Astrocyte of the hippocampus (primary cell): ENCODE data around the gene WIPF3.

Experiments used
- DNase-seq: peaks from one replicate; pipeline ENCODE4 v3.0.0; 2011; ENCODE audit warnings: low read depth, low spot score

The WIPF3 gene

DNA sequence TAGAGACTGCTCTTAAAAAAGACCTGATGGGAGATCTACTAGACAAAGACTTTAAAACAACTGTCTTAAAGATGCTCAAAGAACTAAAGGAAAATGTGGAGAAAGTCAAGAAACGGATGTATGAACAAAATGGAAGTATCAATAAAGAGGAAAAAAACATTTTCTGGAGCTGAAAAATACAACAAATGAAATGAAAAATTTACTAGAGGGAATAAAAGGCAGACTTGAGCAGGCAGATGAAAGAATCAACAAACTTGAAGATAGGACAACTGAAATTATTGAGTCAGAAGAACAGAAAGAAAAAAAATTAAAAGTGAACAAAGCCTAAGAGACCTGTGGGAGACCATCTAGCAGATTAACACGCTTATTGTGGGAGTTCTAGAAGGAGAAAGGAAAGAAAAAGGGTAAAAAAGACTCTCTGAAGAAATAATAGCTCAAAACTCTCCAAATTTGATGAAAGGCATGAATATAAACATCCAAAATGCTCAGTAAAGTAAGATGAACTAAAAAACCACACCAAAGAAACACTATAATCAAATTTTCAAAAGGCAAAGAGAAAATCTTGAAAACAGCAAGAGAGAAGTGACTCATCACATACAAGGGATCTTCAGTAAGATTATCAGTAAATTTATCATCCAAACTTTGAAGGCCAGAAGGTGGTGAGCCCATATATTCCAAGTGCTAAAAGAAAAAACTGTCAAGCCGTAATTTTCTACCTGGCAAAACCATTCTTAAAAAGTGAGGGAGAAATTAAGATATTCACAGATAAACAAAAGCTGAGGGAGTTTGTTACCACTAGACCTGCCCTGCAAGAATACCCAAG is 100.1 kb downstream of the WIPF3 start:
- no peak for DNase-seq

DNA sequence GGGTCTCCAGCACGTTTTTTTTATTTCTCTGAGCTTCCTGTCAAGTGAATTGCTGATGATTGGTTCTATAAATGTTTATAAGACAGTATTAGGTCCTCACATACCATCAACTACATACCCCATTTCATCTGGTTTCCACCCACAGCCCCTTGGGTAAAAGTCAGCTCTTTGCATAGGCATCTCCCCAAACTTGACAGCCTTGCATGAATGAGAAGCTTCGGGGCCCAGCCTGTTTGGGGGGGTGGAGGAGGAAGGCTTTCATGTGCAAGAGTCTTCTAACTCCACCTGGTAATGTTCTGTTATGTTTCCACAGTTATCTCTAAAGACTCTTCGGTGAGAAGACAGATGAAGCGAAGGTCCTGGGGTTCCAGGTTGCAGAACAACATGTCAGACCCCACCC is 107.9 kb downstream of the WIPF3 start:
- DNase-seq = no peak

- no peak for DNase-seq
Measured at GRCh38 chr7:29915481-29916215, 109.3 kb downstream of the WIPF3 start.

DNA sequence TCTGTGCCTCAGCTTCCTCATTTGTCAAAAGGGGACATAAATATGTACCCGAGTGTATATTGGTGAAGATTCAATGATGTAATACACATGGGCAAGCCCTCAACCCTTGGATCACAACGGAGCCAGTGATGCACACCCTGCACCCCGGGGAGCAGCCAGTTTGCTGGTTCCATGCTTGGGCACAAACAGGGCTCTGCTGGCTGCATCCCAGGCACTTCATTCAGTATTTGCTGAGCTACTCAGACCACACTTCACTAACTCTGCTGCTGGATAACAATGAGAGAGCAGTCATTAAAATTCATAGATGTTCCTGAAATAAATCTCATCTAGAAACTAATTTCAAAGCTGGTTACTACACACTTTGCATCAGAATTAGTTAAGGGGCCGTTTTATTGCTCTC is 111.3 kb downstream of the WIPF3 start:
- DNase-seq = peak; percentile 35

DNA sequence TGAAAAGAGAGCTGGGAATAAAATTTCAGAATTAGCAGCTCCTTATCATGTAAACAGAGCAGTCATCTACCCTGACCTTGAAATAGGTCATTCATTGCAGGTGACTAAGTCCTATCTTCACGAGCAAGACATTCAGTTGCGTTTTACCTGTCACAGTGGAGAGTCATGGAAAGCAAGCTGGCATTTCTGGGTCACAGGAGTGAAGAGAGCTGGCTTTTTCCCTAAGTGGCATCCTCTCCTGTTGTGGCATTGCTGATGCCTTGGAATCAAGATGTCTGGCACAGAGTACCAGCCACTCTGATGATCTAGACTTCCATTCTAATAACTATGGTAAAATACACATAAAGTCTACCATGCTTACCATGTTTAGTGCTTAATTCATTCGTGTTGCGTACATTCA is 112.5 kb downstream of the WIPF3 start:
- no peak for DNase-seq

- DNase-seq = no peak
Measured at GRCh38 chr7:29919790-29920189, 113.5 kb downstream of the WIPF3 start.

GRCh38 chr7:29920491-29920890 is 114.2 kb downstream of the WIPF3 start:
- DNase-seq = no peak

- DNase-seq = peak; percentile 79
Measured at GRCh38 chr7:29921404-29922010, 115.2 kb downstream of the WIPF3 start.

DNA sequence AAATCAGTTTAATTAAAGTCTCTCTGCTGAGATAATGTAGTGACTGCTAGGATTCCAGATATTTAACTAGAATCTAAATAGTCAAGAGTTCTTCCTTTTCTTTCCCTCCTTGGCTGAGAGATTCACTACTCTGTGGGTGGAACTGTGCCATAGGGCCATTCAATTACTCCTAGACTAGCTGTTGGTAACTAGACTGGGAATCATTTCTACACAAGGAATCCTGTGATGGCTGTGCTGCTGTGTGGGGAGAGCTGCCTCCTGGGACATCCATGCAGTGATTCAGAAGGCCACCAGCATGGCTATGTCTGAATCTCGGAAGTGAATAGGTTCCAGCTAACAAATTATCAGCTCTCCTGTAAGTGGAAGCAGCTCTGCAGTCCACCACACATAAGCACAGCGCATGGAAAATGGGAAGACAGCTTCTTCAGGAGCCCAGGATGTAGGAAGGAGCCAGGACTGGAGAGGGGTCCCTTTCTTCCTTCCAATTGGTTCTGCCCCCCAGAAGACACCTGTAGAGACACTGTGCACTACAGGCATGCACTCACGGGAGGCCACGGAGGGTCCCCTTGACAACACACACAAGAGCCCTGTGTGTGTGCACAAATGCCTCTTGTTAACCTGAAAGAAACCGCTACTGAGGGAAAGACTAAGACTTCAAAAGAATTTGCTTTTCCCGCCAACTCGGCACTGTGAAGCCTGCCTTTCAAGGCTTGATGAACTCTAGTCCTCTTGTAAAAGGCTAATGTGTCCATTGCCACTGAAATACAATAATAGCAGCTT is 116.8 kb downstream of the WIPF3 start:
- no peak for DNase-seq

- DNase-seq = no peak
Measured at GRCh38 chr7:29924006-29924405, 117.7 kb downstream of the WIPF3 start.

DNA sequence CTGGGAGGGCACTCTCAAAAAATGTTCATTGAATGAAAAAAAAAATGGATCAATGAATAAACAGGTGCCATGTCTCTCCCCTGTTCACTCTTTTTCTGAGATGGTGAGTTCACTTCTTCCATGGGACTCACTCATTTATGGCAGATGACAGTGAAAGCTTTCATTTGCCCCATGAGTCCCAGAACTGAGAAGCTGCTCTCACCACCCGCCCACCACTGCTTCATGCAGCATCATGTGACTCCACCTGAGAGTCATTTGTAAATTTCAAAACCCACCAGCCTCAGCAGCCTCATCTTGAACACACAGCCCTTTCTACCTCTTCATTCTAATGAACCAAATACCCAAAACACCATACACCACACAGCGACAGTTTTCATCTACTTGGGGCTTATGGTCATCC is 118.4 kb downstream of the WIPF3 start:
- DNase-seq = no peak

GRCh38 chr7:29926216-29926615 is 119.9 kb downstream of the WIPF3 start:
- DNase-seq = no peak

DNA sequence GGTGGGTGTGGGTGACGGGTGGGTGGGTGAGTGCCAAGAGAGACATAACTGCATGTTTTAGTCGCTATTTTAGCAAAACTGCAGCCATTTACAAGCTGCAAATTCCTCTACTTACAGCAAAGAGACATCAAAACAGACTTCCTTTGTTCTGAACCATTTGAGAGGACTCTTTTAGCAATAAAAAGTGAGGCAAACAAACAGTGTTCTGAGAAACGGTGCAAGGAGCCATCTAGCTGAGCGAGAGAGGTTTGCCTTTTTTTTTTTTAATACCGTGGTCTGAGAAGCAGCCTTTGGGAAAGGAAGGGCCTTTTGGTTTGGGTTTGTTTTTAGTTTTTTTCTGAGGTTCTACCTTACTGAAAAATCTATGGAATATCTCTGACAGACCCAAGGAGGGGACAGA is 120.4 kb downstream of the WIPF3 start:
- no peak for DNase-seq

DNA sequence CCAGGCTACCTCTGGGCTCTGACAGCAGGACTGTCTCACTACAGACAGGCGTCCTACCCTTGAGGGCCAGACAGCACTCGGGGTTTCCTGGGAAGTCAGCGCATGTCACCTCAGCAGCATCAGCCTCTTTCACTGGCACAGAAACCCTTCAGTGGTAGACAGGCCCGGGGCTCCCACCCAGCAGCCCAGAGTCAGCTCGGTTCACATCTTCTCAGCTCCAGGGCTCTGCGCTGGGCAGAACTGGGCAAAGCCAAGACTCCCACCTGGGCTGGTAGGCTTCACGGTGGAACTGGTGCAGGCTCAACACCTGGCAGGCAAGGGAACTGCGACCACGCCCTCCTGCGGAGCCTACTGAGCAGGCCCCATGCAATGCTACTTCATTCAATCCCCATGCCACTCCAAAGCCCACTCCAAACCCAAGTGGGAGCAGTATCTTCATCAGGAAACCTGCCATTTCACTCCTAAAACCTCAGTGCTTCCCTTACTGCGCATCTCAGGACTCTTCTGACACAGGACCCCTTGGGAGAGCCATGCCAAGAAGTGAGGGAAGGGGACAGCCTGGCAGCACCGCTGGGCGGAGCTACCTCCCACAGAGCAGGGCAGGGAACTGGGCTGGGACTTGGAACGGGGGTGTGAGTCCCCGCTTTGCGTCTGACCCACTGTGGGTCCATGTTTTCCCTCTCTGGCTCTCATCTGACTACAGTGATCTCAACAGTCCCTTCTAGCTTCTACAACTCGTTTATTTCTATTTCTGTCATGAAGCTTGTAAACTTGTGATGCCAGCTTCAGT is 122.9 kb downstream of the WIPF3 start:
- DNase-seq = no peak

GRCh38 chr7:29935111-29935510 is 128.8 kb downstream of the WIPF3 start:
- no peak for DNase-seq

- DNase-seq = peak; percentile 30
Measured at GRCh38 chr7:29937132-29937531, 130.8 kb downstream of the WIPF3 start.

- no peak for DNase-seq
Measured at GRCh38 chr7:29940199-29940598, 133.9 kb downstream of the WIPF3 start.

- no peak for DNase-seq
Measured at GRCh38 chr7:29945259-29945809, 139.0 kb downstream of the WIPF3 start.

DNA sequence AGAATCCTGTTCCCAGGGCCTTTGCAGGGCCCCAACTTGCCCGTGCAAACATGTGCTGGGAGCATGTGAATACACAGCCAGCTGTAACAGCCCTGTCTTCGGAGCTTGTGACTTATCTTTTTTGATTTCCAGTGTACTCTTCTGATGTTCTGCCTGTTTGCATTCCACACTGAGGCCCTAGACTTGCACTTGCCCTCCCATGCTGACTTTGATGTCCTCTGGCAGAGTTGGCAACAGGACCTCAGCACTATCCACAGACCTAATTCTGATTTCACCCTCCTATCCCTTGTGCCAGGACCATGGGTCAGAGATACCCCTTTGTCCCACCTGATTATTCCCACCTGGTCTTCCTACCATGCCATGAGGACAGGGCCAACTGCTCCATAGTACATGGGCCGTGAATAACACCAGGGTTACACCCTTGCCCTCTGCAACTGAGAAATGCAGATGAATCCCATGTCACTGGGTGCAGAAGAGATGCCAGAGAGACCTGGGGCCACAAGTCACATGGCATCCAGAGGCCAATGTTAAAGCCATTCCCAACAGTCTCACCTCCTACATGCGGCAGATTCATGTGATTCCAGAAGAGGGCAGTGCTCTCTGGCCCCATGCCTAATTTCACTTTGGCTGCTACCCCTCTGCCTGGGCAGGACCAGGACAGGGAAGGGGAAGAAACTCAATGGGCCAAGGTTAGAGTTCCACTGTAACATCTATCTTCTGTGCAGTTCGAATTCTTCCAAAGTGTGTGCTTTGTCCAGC is 140.3 kb downstream of the WIPF3 start:
- DNase-seq = peak; percentile 41

GRCh38 chr7:29948587-29948986 is 142.3 kb downstream of the WIPF3 start:
- no peak for DNase-seq
